ENCODE results near the gene SLIT3. TPM values are rescaled to one million over a fixed set of nuclear protein-coding genes. Genes with fewer than 3 reads are reported as not detected.

The SLIT3 gene
- total RNA-seq, 1 experiment from 2014 or later, result not detected

- POLR2A ChIA-PET (ENCODE audit: unreplicated experiment), result no interaction called here
Measured at GRCh38 chr5:169333518-169333917, 32.6 kb upstream of the SLIT3 start.

GRCh38 chr5:169331292-169331852, 30.4 kb upstream of the SLIT3 start:
- H3K4me1 ChIP-seq (replicated peaks; ENCODE audit: insufficient read depth), result no peaks in the 10 kb centered on the region
- no peaks in the 10 kb centered on the region for H3K9me3 ChIP-seq (ENCODE audit: insufficient read depth, low read depth)
- no peak overlapping the region for H3K27ac ChIP-seq
- no TSS peak for BruUV-seq (replicated peaks)
- H3K4me2 ChIP-seq, result no peak overlapping the region
- H3K36me3 ChIP-seq (ENCODE audit: low read depth), result no peaks in the 10 kb centered on the region
- no peak for DNase-seq
- TF ChIP-seq EZH2 (IDR thresholded peaks at IDR 0.05; ENCODE audit: low read depth), result no peak
- TF ChIP-seq CTCF (conservative IDR thresholded peaks at IDR 0.05), result no peak
- H3K4me3 ChIP-seq, result no peak overlapping the region
- CTCF ChIA-PET, result no interaction called here
- POLR2A ChIA-PET (ENCODE audit: unreplicated experiment), result no interaction called here
- H3K79me2 ChIP-seq (ENCODE audit: low read depth), result no peaks in the 10 kb centered on the region
- no peak overlapping the region for H2AFZ ChIP-seq
- no peaks in the 10 kb centered on the region for H3F3A ChIP-seq (ENCODE audit: insufficient read depth, low read depth)
- intact Hi-C loops (cut with micrococcal nuclease; ENCODE audit: unreplicated experiment), result no loop called here
- H3K27me3 ChIP-seq (ENCODE audit: insufficient read depth, low read depth), result no peaks in the 10 kb centered on the region
- no peaks in the 10 kb centered on the region for H3K9me2 ChIP-seq (ENCODE audit: insufficient read depth)
- H4K20me1 ChIP-seq (ENCODE audit: insufficient read depth), result no peaks in the 10 kb centered on the region

More at GRCh38 chr5:169333518-169333917, 32.6 kb upstream of the SLIT3 start:
- Histone ChIP-seq H2AFZ (no peak overlapping the region), H4K20me1 (ENCODE audit: insufficient read depth) (no peaks in the 10 kb centered on the region), H3K79me2 (ENCODE audit: low read depth) (no peaks in the 10 kb centered on the region), H3K4me1 (replicated peaks; ENCODE audit: insufficient read depth) (no peaks in the 10 kb centered on the region), H3K4me3 (no peak overlapping the region), H3K4me2 (no peak overlapping the region), H3K27me3 (ENCODE audit: insufficient read depth, low read depth) (no peaks in the 10 kb centered on the region), H3K9me2 (ENCODE audit: insufficient read depth) (no peaks in the 10 kb centered on the region), H3K27ac (no peak overlapping the region), H3F3A (ENCODE audit: insufficient read depth, low read depth) (no peaks in the 10 kb centered on the region), H3K9me3 (ENCODE audit: insufficient read depth, low read depth) (no peaks in the 10 kb centered on the region), H3K36me3 (ENCODE audit: low read depth) (no peaks in the 10 kb centered on the region)
- CTCF ChIA-PET, result no interaction called here
- intact Hi-C loops (cut with micrococcal nuclease; ENCODE audit: unreplicated experiment), result no loop called here
- BruUV-seq (replicated peaks), result no TSS peak
- no peak for TF ChIP-seq CTCF (conservative IDR thresholded peaks at IDR 0.05)
- no peak for TF ChIP-seq EZH2 (IDR thresholded peaks at IDR 0.05; ENCODE audit: low read depth)
- DNase-seq, result no peak

GRCh38 chr5:169328401-169328800, 27.5 kb upstream of the SLIT3 start:
- no TSS peak for BruUV-seq (replicated peaks)
- Histone ChIP-seq H3K9me3 (ENCODE audit: insufficient read depth, low read depth) (no peaks in the 10 kb centered on the region; the same call in 1 of the 2 replicates), H3F3A (ENCODE audit: insufficient read depth, low read depth) (no peaks in the 10 kb centered on the region), H3K36me3 (ENCODE audit: low read depth) (no peaks in the 10 kb centered on the region), H3K27me3 (ENCODE audit: insufficient read depth, low read depth) (no peaks in the 10 kb centered on the region), H3K27ac (no peak overlapping the region), H3K4me3 (no peak overlapping the region), H4K20me1 (ENCODE audit: insufficient read depth) (no peaks in the 10 kb centered on the region), H2AFZ (no peak overlapping the region), H3K4me1 (replicated peaks; ENCODE audit: insufficient read depth) (no peaks in the 10 kb centered on the region), H3K79me2 (ENCODE audit: low read depth) (no peaks in the 10 kb centered on the region), H3K9me2 (ENCODE audit: insufficient read depth) (no peaks in the 10 kb centered on the region), H3K4me2 (no peak overlapping the region)
- no peak for TF ChIP-seq CTCF (conservative IDR thresholded peaks at IDR 0.05)
- TF ChIP-seq EZH2 (IDR thresholded peaks at IDR 0.05; ENCODE audit: low read depth), result no peak
- CTCF ChIA-PET, result no interaction called here
- POLR2A ChIA-PET (ENCODE audit: unreplicated experiment), result no interaction called here
- intact Hi-C loops (cut with micrococcal nuclease; ENCODE audit: unreplicated experiment), result no loop called here
- no peak for DNase-seq

All from PC-9 (cell line).